GM19452 (cell line): Measurements from ENCODE around the gene KRTAP25-1.

Source experiments
- ATAC-seq: cut with Tn5 transposase; IDR thresholded peaks from one replicate; pipeline ENCODE4 v1.9.1; 2021; ENCODE audit not compliant: unreplicated experiment

KRTAP25-1 gene

GRCh38 chr21:30249936-30250335 lies 39.4 kb downstream of the KRTAP25-1 start:
- ATAC-seq: no peak

GRCh38 chr21:30248844-30249243 lies 40.5 kb downstream of the KRTAP25-1 start:
- ATAC-seq: no peak

- no peak for ATAC-seq
Observed at GRCh38 chr21:30245061-30245460, 44.3 kb downstream of the KRTAP25-1 start.

- no peak for ATAC-seq
Observed at GRCh38 chr21:30243691-30244090, 45.6 kb downstream of the KRTAP25-1 start.

- ATAC-seq: no peak
Observed at GRCh38 chr21:30240661-30241060, 48.7 kb downstream of the KRTAP25-1 start.
